Adrenal gland (tissue), 5 donors: ENCODE measurements around the gene SLC47A2.

Experiments
- CTCF ChIP-seq, 6 experiments: fragments of 450-650 bp in 4 of 6; fragments of 200-600 bp in 2 of 6; sonication (generic) in 1 of 6; IDR thresholded peaks; 1 replicate in 5 of 6; 2 replicates in 1 of 6; pipeline versions ENCODE4 v1.5.1 to v1.8.0; 2016 to 2021; ENCODE audit warnings: antibody characterized with exemption in 6 of 6, mild to moderate bottlenecking in 2 of 6, moderate library complexity in 1 of 6
- POLR2A ChIP-seq, 2 donors: fragments of 450-650 bp; IDR thresholded peaks; one replicate each; pipeline ENCODE4 v1.6.1; 2017; ENCODE audit warnings: antibody characterized with exemption in 2 of 2, mild to moderate bottlenecking in 2 of 2, moderate library complexity in 1 of 2
- donor health status: DM: no; HTN: no; CAD: no.

DNA sequence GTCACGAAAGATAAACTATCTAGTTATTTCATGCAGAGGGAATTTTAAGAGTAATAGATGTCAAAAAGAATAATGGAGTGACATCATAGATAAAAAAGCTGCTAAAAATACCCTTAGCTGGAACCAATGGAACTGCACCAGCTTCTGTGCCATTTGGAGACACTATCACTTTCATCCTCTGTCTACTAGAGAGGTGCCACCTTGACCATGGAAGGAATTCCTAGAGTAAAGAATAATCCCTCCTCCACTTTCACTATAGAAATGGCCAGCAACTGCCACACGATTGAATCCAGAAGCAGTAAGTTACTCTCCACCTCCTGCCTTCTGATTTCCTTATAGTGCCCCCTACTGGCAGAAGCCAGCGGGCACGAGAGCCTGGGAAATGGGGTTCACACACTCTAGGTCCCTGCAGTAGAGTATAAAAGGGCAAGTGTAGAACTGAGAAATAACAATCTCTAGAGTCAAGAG is 70.6 kb downstream of the SLC47A2 start:
- TF ChIP-seq CTCF (IDR thresholded peaks at IDR 0.05): peak; percentile 52 to 76 (median 65)
- TF ChIP-seq POLR2A (IDR thresholded peaks at IDR 0.05): peak; percentile 16 to 47
